HL-60 (cell line): Measurements from ENCODE around the gene WDPCP.

Source experiments
- DNase-seq, 2 experiments: peaks; one replicate each; pipeline ENCODE4 v3.0.0-alpha.2; 2010 to 2020; ENCODE audit warnings: low read depth in 1 of 2, low spot score in 1 of 2
- H3K27ac ChIP-seq: fragments of 250-450 bp; sonication (Bioruptor Pico); replicated peaks from 2 replicates; pipeline ENCODE4 v1.5.1; 2020; ENCODE audit warnings: mild to moderate bottlenecking, moderate library complexity
- H3K27me3 ChIP-seq: fragments of 250-450 bp; sonication (Bioruptor Pico); 2 replicates; pipeline ENCODE4 v1.5.1; 2021; ENCODE audit warnings: mild to moderate bottlenecking, moderate library complexity; ENCODE audit not compliant: insufficient read depth, poor library complexity, severe bottlenecking
- H3K4me3 ChIP-seq: replicated peaks from 2 replicates; pipeline ENCODE4 v1.5.1; 2011; ENCODE audit warnings: mild to moderate bottlenecking, control low read depth, low read length; ENCODE audit not compliant: insufficient read depth
- CTCF ChIP-seq: IDR thresholded peaks from one replicate; pipeline ENCODE4 v1.5.1; 2011; ENCODE audit warnings: low read length, control low read depth, inconsistent platforms; ENCODE audit not compliant: insufficient read depth
- GABPA ChIP-seq: IDR thresholded peaks from 2 replicates; pipeline ENCODE4 v1.6.1; 2012; ENCODE audit warnings: low read depth
- POLR2AphosphoS5 ChIP-seq: IDR thresholded peaks from 2 replicates; pipeline ENCODE4 v1.6.1; 2012; ENCODE audit warnings: low read depth
- REST ChIP-seq: IDR thresholded peaks from 2 replicates; pipeline ENCODE4 v1.6.1; 2012; ENCODE audit warnings: low read depth; ENCODE audit not compliant: insufficient replicate concordance
- SPI1 ChIP-seq: IDR thresholded peaks from 2 replicates; pipeline ENCODE4 v1.6.1; 2012; ENCODE audit warnings: low read depth, mild to moderate bottlenecking, borderline replicate concordance

Gene WDPCP

GRCh38 chr2:63257473-63257872 is 330.8 kb downstream of the WDPCP start:
- no peak for DNase-seq
- TF ChIP-seq GABPA = no peak
- peak; percentile 47; the same call in 1 of the 2 replicates for TF ChIP-seq SPI1
- Histone ChIP-seq H3K4me3 (no peak overlapping the region), H3K27me3 (no peaks in the 10 kb centered on the region), H3K27ac (no peak overlapping the region)

GRCh38 chr2:63249161-63249560 is 339.1 kb downstream of the WDPCP start:
- TF ChIP-seq GABPA = no peak
- no peak for TF ChIP-seq CTCF
- no peak for TF ChIP-seq REST
- no peak for TF ChIP-seq SPI1
- no peak for TF ChIP-seq POLR2AphosphoS5
- no peak overlapping the region for H3K4me3 ChIP-seq
- DNase-seq = no peak
- H3K27ac ChIP-seq = no peak overlapping the region
- H3K27me3 ChIP-seq = no peaks in the 10 kb centered on the region

GRCh38 chr2:63242747-63243146 is 345.5 kb downstream of the WDPCP start:
- no peak for DNase-seq
- no peak overlapping the region for H3K4me3 ChIP-seq
- no peak for TF ChIP-seq POLR2AphosphoS5
- no peak for TF ChIP-seq REST
- TF ChIP-seq SPI1 = no peak
- TF ChIP-seq GABPA = no peak
- no peak for TF ChIP-seq CTCF
- H3K27ac ChIP-seq = no peak overlapping the region
- H3K27me3 ChIP-seq = no peaks in the 10 kb centered on the region

GRCh38 chr2:63225964-63226686 is 362.2 kb downstream of the WDPCP start:
- DNase-seq = no peak
- Histone ChIP-seq H3K27me3 (no peaks in the 10 kb centered on the region), H3K4me3 (no peak overlapping the region), H3K27ac (no peak overlapping the region)
- no peak for TF ChIP-seq REST
- no peak for TF ChIP-seq SPI1
- TF ChIP-seq POLR2AphosphoS5 = no peak
